Neural crest cell (in vitro differentiated cells): ENCODE results near the gene KLK5. TPM values are rescaled to one million over a fixed set of nuclear protein-coding genes. Genes with fewer than 3 reads are reported as not detected.

Source experiments
- DNase-seq: peaks from one replicate; pipeline ENCODE4 v3.0.0; 2021; ENCODE audit warnings: low read depth, mixed read lengths, low spot score
- H3K27ac Mint-ChIP-seq: one replicate; pipeline ENCODE4 v1.8.0; 2021; ENCODE audit warnings: mild to moderate bottlenecking, mixed read lengths; ENCODE audit not compliant: unreplicated experiment
- H3K27me3 Mint-ChIP-seq: 2 replicates; pipeline ENCODE4 v1.8.0; 2021; ENCODE audit warnings: low read depth, mild to moderate bottlenecking, mixed read lengths
- H3K36me3 Mint-ChIP-seq: 2 replicates; pipeline ENCODE4 v1.8.0; 2021; ENCODE audit warnings: low read depth, mild to moderate bottlenecking, mixed read lengths
- H3K4me1 Mint-ChIP-seq: 2 replicates; pipeline ENCODE4 v1.8.0; 2021; ENCODE audit warnings: mixed read lengths
- H3K4me3 Mint-ChIP-seq: one replicate; pipeline ENCODE4 v1.8.0; 2021; ENCODE audit warnings: mild to moderate bottlenecking, mixed read lengths
- H3K9me3 Mint-ChIP-seq: 2 replicates; pipeline ENCODE4 v1.8.0; 2021; ENCODE audit warnings: mixed read lengths
- total RNA-seq: library from RNA; stranded (reverse); gene quantifications from 2 replicates; pipeline ENCODE4 v1.2.1, GENCODE V29; 2021
- TF ChIP-seq, protein P1 (sequence below): fragments of 200-600 bp; sonication (generic); conservative IDR thresholded peaks from 2 replicates; pipeline ENCODE4 v1.5.0; 2021; ENCODE audit warnings: antibody characterized with exemption, mild to moderate bottlenecking

The KLK5 gene
- total RNA-seq, 1 donor from 2014 or later = not detected

DNA sequence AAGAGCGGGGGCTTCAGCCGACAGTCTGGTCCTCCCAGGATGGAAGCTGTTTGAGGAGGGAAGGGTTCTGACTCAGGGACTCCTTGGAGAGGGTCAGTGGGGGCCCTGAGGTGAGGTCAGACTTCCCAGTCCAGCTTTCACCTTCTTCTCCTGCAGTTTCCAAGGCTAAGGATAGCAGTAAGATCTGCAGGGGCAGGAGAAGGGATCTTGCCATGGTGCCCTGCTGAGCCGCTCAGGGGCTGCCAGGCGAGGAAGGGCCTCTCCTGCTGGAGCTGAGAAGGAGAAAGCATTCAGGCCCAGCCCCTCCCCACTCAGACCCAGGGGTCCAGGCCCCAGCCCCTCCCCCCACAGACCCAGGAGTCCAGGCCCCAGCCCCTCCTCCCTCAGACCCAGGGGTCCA lies 29.3 kb upstream of the KLK5 start:
- Mint-ChIP-seq H3K36me3 (no peaks in the 10 kb centered on the region), H3K27me3 (peaks cover 48% of the 10 kb centered on the region), H3K27ac (no peak overlapping the region), H3K9me3 (peaks cover 5% of the 10 kb centered on the region), H3K4me1 (peaks cover 13% of the 10 kb centered on the region), H3K4me3 (no peak overlapping the region)
- TF ChIP-seq, protein P1, sequence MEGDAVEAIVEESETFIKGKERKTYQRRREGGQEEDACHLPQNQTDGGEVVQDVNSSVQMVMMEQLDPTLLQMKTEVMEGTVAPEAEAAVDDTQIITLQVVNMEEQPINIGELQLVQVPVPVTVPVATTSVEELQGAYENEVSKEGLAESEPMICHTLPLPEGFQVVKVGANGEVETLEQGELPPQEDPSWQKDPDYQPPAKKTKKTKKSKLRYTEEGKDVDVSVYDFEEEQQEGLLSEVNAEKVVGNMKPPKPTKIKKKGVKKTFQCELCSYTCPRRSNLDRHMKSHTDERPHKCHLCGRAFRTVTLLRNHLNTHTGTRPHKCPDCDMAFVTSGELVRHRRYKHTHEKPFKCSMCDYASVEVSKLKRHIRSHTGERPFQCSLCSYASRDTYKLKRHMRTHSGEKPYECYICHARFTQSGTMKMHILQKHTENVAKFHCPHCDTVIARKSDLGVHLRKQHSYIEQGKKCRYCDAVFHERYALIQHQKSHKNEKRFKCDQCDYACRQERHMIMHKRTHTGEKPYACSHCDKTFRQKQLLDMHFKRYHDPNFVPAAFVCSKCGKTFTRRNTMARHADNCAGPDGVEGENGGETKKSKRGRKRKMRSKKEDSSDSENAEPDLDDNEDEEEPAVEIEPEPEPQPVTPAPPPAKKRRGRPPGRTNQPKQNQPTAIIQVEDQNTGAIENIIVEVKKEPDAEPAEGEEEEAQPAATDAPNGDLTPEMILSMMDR = no peak
- DNase-seq = no peak

DNA sequence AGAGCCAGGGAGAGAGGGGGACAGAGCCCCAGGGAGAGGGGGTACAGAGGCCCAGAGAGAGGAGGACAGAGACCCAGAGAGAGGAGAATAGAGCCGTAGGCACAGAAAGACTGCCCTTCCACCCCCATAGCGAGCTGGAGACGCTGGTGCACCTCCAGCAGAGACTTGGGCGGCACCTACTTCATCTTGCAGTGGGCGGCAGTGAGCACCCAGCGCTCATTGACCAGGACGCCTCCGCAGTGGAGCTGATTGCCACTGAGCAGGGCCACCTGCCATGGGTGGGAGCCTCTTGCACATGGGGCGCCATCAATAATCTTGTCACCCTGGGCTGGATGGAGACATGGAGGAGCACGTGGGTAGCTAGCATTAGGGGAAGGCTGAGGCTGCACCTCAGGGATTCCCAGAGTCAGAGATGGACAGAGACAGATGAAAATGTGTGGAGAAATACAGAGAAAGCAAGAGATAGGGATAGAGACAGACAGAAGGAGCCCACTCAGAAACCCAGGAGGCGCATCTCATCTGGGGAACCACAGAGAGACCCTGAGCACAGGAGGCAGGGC lies 28.8 kb upstream of the KLK5 start:
- no peak overlapping the region for H3K4me3 Mint-ChIP-seq
- peaks cover 44% of the 10 kb centered on the region for H3K27me3 Mint-ChIP-seq
- peaks cover 6% of the 10 kb centered on the region for H3K9me3 Mint-ChIP-seq
- DNase-seq = no peak
- peaks cover 13% of the 10 kb centered on the region for H3K4me1 Mint-ChIP-seq
- H3K27ac Mint-ChIP-seq = no peak overlapping the region
- no peaks in the 10 kb centered on the region for H3K36me3 Mint-ChIP-seq
- TF ChIP-seq, protein P1 = no peak

DNA sequence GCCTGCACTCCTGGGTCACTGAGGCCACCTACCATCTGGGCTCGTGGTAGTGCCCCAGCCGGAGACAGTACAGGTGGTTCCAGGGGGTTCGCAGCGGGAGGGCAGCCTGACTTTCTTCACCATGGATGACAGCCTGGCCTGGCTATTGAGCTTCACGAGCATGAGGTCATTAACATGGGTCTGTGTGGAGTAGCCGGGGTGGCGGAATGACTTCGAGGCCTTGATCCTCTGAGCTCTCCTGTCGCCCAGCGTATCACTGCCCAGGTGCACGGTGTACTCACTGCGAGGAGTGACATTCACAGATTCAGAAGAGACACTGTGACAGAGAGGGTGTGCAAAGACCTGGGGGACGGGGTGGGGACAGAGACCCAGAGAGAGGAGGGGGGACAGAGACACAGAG lies 27.4 kb upstream of the KLK5 start:
- no peak overlapping the region for H3K27ac Mint-ChIP-seq
- H3K9me3 Mint-ChIP-seq = peaks cover 6% of the 10 kb centered on the region
- no peak for DNase-seq
- peaks cover 39% of the 10 kb centered on the region for H3K27me3 Mint-ChIP-seq
- H3K4me1 Mint-ChIP-seq = peaks cover 13% of the 10 kb centered on the region
- no peak overlapping the region for H3K4me3 Mint-ChIP-seq
- TF ChIP-seq, protein P1 = no peak
- H3K36me3 Mint-ChIP-seq = no peaks in the 10 kb centered on the region

DNA sequence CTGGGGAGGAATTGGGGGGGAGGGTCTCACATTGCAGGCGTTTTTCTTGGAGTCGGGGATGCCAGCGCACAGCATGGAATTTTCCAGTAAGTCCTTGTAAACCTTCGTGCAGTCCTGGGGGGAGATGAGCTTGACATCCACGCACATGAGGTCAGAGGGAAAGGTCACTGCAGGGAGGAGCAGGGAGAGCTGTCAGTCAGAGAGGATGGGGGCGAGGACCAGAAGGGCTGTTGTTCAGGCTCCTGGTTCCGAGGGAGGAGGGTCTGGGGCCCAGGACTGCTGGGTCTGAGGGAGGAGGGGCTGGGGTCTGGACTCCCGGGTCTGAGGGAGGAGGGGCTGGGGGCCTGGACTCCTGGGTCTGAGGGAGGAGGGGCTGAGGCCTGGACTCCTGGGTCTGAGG lies 26.9 kb upstream of the KLK5 start:
- no peaks in the 10 kb centered on the region for H3K36me3 Mint-ChIP-seq
- H3K9me3 Mint-ChIP-seq = peaks cover 3% of the 10 kb centered on the region
- no peak overlapping the region for H3K4me3 Mint-ChIP-seq
- DNase-seq = no peak
- peaks cover 13% of the 10 kb centered on the region for H3K4me1 Mint-ChIP-seq
- TF ChIP-seq, protein P1 = no peak
- peak overlapping the region; percentile 12 for H3K27ac Mint-ChIP-seq
- H3K27me3 Mint-ChIP-seq = peaks cover 34% of the 10 kb centered on the region

- Mint-ChIP-seq H3K27ac (no peak overlapping the region), H3K27me3 (peaks cover 32% of the 10 kb centered on the region), H3K4me1 (peaks cover 20% of the 10 kb centered on the region), H3K36me3 (no peaks in the 10 kb centered on the region), H3K9me3 (peaks cover 3% of the 10 kb centered on the region), H3K4me3 (no peak overlapping the region)
- TF ChIP-seq, protein P1 = no peak
- DNase-seq = no peak
These were observed 26.0 kb upstream of the KLK5 start for GRCh38 chr19:50978772-50979390.
